ENCODE results near the gene SLC6A8. TPM values are rescaled to one million over a fixed set of nuclear protein-coding genes. Genes with fewer than 3 reads are reported as not detected.

The SLC6A8 gene
- total and polyA plus RNA-seq, 2 of the 4 experiments (the other 2 are of a cell fraction) = 7.2 to 25.5 TPM

GRCh38 chrX:153732401-153732800 lies 44.7 kb downstream of the SLC6A8 start:
- Histone ChIP-seq H2BK5ac (ENCODE audit: low read depth, low read length, poor library complexity, severe bottlenecking) (no peak overlapping the region), H4K20me1 (ENCODE audit: insufficient read depth, low read length) (no peaks in the 10 kb centered on the region), H2BK120ac (ENCODE audit: low read depth, low read length) (no peak overlapping the region), H3K18ac (ENCODE audit: low read depth, low read length) (no peak overlapping the region), H4K5ac (ENCODE audit: low read depth, low read length) (no peak overlapping the region), H3K9ac (ENCODE audit: low read depth, low read length) (no peak overlapping the region), H3K23ac (ENCODE audit: low read depth, low read length) (no peak overlapping the region), H3K4ac (ENCODE audit: low read depth, low read length) (no peak overlapping the region), H4K91ac (ENCODE audit: insufficient read depth, low read depth, low read length) (no peak overlapping the region), H2BK15ac (ENCODE audit: low read depth, low read length) (no peak overlapping the region), H2BK20ac (ENCODE audit: low read depth, low read length) (no peak overlapping the region), H3K4me2 (ENCODE audit: low read depth, low read length) (no peak overlapping the region), H3K14ac (replicated peaks; ENCODE audit: low read depth, low read length) (no peak overlapping the region), H2AK9ac (replicated peaks; ENCODE audit: low read depth, low read length, poor library complexity) (no peak overlapping the region), H3K4me3 (ENCODE audit: insufficient read depth, low read depth, low read length) (no peak overlapping the region), H3K9me3 (ENCODE audit: control insufficient read depth, insufficient read depth, low read length) (no peaks in the 10 kb centered on the region; the same call in 1 of the 2 replicates), H3K4me1 (ENCODE audit: control insufficient read depth, insufficient read depth, low read length) (peaks cover 2% of the 10 kb centered on the region; the same call in 1 of the 2 replicates), H3K9me1 (ENCODE audit: insufficient read depth, low read length) (0 out of 2 replicates have a peak, but pooled peaks cover 5% of the 10 kb centered on the region), H3K27me3 (ENCODE audit: control insufficient read depth, insufficient read depth, low read length) (no peaks in the 10 kb centered on the region), H3K36me3 (ENCODE audit: control insufficient read depth, insufficient read depth, low read length) (peaks cover 11% of the 10 kb centered on the region; the same call in 1 of the 2 replicates), H2AK5ac (ENCODE audit: low read depth, low read length) (no peak overlapping the region), H3K27ac (ENCODE audit: insufficient read depth, low read length) (no peak overlapping the region), H4K8ac (ENCODE audit: low read depth in 2 of 2, low read length in 2 of 2) (no peak overlapping the region), H3K79me1 (ENCODE audit: low read depth in 1 of 2, low read length in 2 of 2) (peaks cover 0 to 11% of the 10 kb centered on the region in 2 experiments; a peak in 1 of 4 replicates), H3K56ac (ENCODE audit: extremely low read depth, insufficient read depth, low read length) (no peak overlapping the region), H2AFZ (replicated peaks; ENCODE audit: low read length, poor library complexity) (no peak overlapping the region)
- no TSS peak for BruUV-seq (replicated peaks)
- CTCF ChIA-PET = no interaction called here
- ATAC-seq (ENCODE audit: low read depth) (no peak), DNase-seq (no peak)
- in situ Hi-C loops (cut with MboI; ENCODE audit: low sequenced_read_pairs) (no loop called here), intact Hi-C loops (cut with micrococcal nuclease) (no loop called here), dilution Hi-C loops (cut with HindIII; ENCODE audit: low sequenced_read_pairs, unreplicated experiment) (no loop called here)
- 83% methylated on average over 9 of the region's 14 CpGs; no CpG with 5 or more reads in 1 of the 2 experiments for WGBS, 2 experiments (ENCODE audit: extremely low coverage in 2 of 2, insufficient read length in 1 of 2)
- TF ChIP-seq CHD1 (IDR thresholded peaks at IDR 0.05; ENCODE audit: low read depth, low read length) (no peak), MXI1 (IDR thresholded peaks at IDR 0.05; ENCODE audit: borderline replicate concordance, low read depth, low read length) (no peak), FOS (IDR thresholded peaks at IDR 0.05; ENCODE audit: low read depth, low read length) (no peak), SMC3 (IDR thresholded peaks at IDR 0.05; ENCODE audit: low read depth, low read length) (no peak), NFE2L2 (IDR thresholded peaks at IDR 0.05; ENCODE audit: low read depth, low read length) (no peak), RCOR1 (IDR thresholded peaks at IDR 0.05; ENCODE audit: insufficient replicate concordance, low read length) (no peak), RAD21 (IDR thresholded peaks at IDR 0.05; ENCODE audit: low read length) (no peak), USF2 (IDR thresholded peaks at IDR 0.05; ENCODE audit: low read depth, low read length) (no peak), BHLHE40 (IDR thresholded peaks at IDR 0.05; ENCODE audit: low read depth, low read length) (no peak), ELK1 (IDR thresholded peaks at IDR 0.05; ENCODE audit: borderline replicate concordance, low read depth, low read length) (no peak), POLR2A (IDR thresholded peaks at IDR 0.05; ENCODE audit: low read depth, low read length) (no peak), CTCF (conservative IDR thresholded peaks at IDR 0.05; ENCODE audit: low read depth, low read length) (no peak), MAFK (IDR thresholded peaks at IDR 0.05; ENCODE audit: low read depth, low read length) (no peak), MAZ (IDR thresholded peaks at IDR 0.05; ENCODE audit: borderline replicate concordance, low read depth, low read length) (no peak), CEBPB (IDR thresholded peaks at IDR 0.05; ENCODE audit: low read depth, low read length) (no peak), RFX5 (IDR thresholded peaks at IDR 0.05; ENCODE audit: low read depth, low read length) (no peak)
- POLR2A ChIA-PET (ENCODE audit: unreplicated experiment) = no interaction called here
